ENCODE results near the gene CIZ1.
"Not testable (repeated sequence)": the region's sequence is repeated elsewhere in the genome, so short reads cannot be mapped to it uniquely, and the experiment has no call there.

CIZ1 gene, protein sequence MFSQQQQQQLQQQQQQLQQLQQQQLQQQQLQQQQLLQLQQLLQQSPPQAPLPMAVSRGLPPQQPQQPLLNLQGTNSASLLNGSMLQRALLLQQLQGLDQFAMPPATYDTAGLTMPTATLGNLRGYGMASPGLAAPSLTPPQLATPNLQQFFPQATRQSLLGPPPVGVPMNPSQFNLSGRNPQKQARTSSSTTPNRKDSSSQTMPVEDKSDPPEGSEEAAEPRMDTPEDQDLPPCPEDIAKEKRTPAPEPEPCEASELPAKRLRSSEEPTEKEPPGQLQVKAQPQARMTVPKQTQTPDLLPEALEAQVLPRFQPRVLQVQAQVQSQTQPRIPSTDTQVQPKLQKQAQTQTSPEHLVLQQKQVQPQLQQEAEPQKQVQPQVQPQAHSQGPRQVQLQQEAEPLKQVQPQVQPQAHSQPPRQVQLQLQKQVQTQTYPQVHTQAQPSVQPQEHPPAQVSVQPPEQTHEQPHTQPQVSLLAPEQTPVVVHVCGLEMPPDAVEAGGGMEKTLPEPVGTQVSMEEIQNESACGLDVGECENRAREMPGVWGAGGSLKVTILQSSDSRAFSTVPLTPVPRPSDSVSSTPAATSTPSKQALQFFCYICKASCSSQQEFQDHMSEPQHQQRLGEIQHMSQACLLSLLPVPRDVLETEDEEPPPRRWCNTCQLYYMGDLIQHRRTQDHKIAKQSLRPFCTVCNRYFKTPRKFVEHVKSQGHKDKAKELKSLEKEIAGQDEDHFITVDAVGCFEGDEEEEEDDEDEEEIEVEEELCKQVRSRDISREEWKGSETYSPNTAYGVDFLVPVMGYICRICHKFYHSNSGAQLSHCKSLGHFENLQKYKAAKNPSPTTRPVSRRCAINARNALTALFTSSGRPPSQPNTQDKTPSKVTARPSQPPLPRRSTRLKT

DNA sequence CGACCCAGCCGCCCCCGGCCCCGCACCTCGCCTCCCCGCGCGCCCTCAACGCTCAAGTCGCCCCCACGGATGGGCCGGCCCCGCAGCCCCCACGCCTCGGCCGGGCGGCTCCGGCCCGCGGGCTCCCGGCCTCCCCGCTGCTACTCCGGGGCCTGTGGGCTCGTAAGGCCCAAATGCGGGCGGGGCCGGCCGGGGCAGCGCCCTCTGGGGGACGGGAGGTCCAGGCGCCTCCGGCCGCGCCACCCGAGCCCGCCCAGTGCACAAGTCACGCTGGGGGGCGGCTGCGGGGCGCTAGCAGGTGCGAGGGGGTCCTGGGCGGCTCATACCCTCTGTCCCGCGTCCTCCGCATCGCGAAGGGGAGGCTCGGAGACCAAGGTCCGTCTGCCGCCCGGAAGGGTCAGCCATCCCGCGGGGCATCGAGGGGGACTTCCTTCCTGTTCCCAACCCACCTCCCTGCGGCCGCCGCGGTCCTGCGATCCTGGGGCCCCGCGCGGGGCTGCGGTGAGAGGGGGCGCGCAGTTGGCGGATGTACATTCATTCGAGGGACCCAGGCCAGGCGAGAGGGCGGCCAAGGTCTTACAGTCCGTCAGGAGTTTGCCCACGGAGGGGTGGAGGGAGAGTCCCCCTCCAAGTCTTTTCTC, at the start of gene CIZ1:
TSS of gene CIZ1 (minus strand) at position 167 of the 641 bp plus-strand sequence. CDS start 715 bp downstream, outside the sequence.
- TF ChIP-seq ZNF274 (IDR thresholded peaks at IDR 0.05; ENCODE audit: low read depth, low read length), result no peak
- H3K4me3 ChIP-seq (ENCODE audit: low read length), result peak within 1 kb of the TSS; percentile 59

DNA sequence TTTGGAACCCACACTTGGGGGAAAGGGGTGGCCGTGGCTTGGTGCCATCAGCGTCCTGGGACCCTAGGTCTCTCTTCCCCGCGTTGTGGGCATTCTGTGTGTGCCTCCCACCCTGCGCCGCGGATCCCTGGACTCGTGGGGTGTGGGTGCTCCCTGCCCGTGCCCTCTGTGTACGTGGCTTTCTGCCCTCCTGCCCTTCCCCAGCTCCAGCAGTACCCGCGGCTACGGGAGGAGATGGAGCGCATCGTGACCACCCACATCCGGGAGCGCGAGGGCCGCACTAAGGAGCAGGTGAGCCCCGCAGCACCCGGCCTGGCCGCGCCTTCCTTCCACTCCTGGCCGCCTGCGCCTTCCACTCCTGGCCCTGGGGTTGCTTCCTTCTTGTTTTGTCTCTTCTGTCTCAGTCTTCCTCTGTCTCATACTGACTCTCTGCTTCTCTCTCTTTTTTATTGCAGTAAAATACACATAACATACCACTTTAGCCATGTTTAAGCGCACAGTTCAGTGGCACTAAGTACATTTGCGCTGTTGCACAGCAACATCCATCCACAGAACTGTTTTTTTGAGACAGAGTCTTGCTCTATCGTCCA, 42.5 kb upstream of the CIZ1 start:
- no peak overlapping the region for H3K4me3 ChIP-seq (ENCODE audit: low read length)
- no peak for TF ChIP-seq ZNF274 (IDR thresholded peaks at IDR 0.05; ENCODE audit: low read depth, low read length)

- TF ChIP-seq ZNF274 (IDR thresholded peaks at IDR 0.05; ENCODE audit: low read depth, low read length), result no peak
- H3K4me3 ChIP-seq (ENCODE audit: low read length), result no peak overlapping the region
Measured at GRCh38 chr9:128232528-128233428, 41.4 kb upstream of the CIZ1 start.

DNA sequence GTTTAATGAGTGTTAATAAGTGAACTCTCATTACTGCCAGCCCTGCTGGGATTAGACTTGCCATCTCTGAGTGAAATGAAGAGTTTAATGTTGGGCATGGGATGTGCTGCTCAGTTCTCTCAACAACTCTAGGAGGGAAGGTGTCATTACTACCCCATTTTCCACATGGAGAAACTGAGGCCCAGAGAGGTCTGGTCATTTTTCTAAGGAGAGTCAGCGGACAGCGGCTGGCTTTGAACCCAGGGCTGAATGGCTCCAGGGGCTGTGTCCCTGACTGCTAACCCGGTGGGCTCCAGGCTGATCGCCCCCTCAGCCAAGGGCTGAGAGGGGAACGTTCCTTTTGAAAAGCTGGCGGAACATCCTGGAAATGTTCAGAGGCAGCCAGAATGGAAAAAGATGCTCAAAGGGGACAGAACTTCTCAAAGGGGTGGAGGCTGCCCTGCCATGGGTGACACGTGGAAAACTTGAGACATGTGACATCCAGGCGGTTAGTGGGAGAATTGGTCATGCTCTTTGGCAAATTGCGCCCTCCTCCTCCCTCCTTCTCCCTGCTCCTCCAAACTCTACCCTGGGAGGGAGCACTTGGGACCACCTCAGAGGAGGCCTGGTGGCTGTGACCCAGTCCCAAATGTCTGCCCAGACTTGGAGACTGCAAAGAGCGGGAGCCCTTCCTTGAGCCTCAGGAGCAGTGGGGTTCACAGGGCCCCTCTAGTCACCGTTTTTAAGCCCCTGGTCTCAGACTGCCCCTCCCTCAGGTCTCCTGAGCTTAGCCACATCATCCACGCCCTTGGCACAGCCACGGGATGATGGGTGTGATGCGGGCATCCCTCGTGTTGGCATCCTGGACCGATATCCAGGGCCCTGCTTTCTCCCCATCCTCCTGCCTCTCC, 40.5 kb upstream of the CIZ1 start:
- H3K4me3 ChIP-seq (ENCODE audit: low read length), result no peak overlapping the region
- TF ChIP-seq ZNF274 (IDR thresholded peaks at IDR 0.05; ENCODE audit: low read depth, low read length), result no peak

DNA sequence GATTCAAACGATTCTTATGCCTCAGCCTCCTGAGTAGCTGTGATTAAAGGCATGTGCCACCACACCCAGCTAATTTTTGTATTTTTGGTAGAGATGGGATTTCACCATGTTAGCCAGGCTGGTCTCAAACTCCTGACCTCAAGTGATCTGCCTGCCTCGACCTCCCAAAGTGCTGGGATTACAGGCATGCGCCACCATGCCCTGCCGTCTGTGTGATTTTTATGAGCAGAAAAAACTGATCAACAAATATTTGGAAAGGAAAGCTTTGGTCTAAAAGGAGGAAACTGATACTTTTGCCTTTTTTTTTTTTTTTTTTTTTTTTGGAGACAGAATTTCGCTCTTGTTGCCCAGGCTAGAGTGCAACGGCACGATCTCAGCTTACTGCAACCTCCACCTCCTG, 39.5 kb upstream of the CIZ1 start:
- H3K4me3 ChIP-seq (ENCODE audit: low read length), result not testable (repeated sequence)

DNA sequence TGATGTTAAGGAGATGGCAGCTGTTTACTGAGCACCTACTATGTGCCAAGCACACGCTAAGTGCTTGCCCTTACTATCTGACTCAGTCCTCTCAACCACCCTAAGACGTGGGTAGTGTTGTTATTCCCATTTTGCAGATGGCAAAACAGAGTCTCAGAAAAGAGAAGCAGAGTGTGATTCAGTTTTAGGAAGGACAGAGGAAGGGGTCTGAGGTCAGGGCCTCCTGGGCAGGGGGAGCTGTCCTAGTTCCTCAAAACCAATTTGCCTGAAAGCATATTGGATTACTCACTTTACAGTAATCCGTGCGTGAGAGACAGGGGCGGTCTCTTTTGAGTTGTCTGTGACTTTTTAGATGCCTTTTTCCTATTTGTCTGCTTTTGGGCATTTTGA, 35.0 kb upstream of the CIZ1 start:
- no peak overlapping the region for H3K4me3 ChIP-seq (ENCODE audit: low read length)
- no peak for TF ChIP-seq ZNF274 (IDR thresholded peaks at IDR 0.05; ENCODE audit: low read depth, low read length)

GRCh38 chr9:128225770-128226411, 34.5 kb upstream of the CIZ1 start:
- no peak overlapping the region for H3K4me3 ChIP-seq (ENCODE audit: low read length)
- TF ChIP-seq ZNF274 (IDR thresholded peaks at IDR 0.05; ENCODE audit: low read depth, low read length), result no peak

GRCh38 chr9:128224877-128225276, 33.5 kb upstream of the CIZ1 start:
- H3K4me3 ChIP-seq (ENCODE audit: low read length), result no peak overlapping the region
- TF ChIP-seq ZNF274 (IDR thresholded peaks at IDR 0.05; ENCODE audit: low read depth, low read length), result no peak

DNA sequence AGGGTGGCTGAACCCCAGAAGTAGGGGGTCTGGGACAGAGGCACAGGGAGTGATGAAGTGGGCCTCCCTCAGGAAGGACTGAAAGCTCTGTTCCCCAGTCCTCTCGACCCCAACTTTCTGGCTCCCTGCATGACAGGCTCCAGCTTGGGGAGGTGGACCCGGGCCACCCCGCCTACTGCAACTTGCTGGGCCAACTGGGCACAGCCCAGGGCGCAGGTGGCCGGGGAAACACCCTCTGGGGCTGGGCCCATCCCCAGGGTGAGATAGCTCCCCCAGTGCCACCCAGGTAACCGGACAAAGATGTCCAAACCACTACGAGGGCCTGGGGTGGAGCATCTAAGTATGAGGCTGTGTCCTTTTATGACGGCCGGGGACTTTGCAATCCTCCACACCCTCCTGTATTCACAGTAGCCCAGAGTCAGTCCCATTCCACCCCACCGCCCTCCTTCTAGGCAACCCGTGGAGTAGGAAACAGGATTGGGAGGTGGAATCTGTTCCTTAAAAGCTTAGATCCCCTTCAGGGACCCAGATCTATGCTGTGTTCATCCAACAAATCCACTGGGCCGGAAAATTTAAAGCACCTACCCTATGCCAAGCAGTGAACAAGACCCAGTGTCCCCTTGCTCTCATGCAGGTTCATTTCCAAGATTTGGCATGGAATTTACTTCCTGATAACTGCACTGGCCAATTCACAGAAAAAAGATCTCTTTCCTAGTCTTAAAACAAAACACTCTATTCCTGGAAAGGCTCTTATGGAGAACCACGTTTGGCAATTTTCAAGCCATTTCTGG, 31.7 kb upstream of the CIZ1 start:
- no peak for TF ChIP-seq ZNF274 (IDR thresholded peaks at IDR 0.05; ENCODE audit: low read depth, low read length)

GRCh38 chr9:128222026-128222425, 30.7 kb upstream of the CIZ1 start:
- H3K4me3 ChIP-seq (ENCODE audit: low read length), result no peak overlapping the region
- no peak for TF ChIP-seq ZNF274 (IDR thresholded peaks at IDR 0.05; ENCODE audit: low read depth, low read length)

More for the DNA sequence above, 31.7 kb upstream of the CIZ1 start:
- H3K4me3 ChIP-seq (ENCODE audit: low read length), result no peak overlapping the region

- H3K4me3 ChIP-seq (ENCODE audit: low read length), result no peak overlapping the region
Measured at GRCh38 chr9:128219831-128220230, 28.5 kb upstream of the CIZ1 start.

More at GRCh38 chr9:128219831-128220230, 28.5 kb upstream of the CIZ1 start:
- no peak for TF ChIP-seq ZNF274 (IDR thresholded peaks at IDR 0.05; ENCODE audit: low read depth, low read length)
